ENCODE measurements around the gene TMEM170B. TPM values are rescaled to one million over a fixed set of nuclear protein-coding genes. Genes with fewer than 3 reads are reported as not detected.

TMEM170B gene
- total and polyA plus RNA-seq, 12 donors: 1.1 to 7.5 (median 4.6) TPM

DNA sequence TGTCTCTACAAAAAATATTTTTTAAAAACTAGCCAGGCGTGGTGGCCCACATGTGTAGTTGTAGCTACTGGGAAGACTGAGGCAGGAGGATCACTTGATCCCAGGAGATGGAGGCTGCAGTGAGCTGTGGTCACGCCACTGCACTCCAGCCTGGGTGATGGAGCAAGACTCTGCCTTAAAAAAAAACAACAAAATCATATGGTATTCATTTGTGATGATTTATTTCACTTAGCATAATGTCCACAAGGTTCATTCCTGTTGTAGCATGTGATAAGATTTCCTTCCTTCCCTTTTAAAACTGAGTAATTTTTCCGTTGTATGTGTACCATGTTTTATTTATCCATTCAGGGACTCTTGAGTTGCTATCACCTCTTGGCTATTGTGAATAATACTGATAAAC lies 26.2 kb downstream of the TMEM170B start:
- no peaks in the 10 kb centered on the region for H3K27me3 ChIP-seq
- WGBS, 4 donors: 71 to 82% (median 76%) methylated on average over 3 of the region's 3 CpGs
- TF ChIP-seq CTCF (IDR thresholded peaks at IDR 0.05): no peak
- no peaks in the 10 kb centered on the region for H3K9me3 ChIP-seq (replicated peaks in 1 of 3)
- no peak overlapping the region for H3K4me3 ChIP-seq
- H3K27ac ChIP-seq: no peak overlapping the region
- no peaks in the 10 kb centered on the region for H3K36me3 ChIP-seq (replicated peaks in 1 of 2)
- H3K4me1 ChIP-seq (replicated peaks in 1 of 2): peaks cover 0 to 17% of the 10 kb centered on the region in 2 donors
- DNase-seq: no peak
- intact Hi-C loops (cut with DNase I): no loop called here

DNA sequence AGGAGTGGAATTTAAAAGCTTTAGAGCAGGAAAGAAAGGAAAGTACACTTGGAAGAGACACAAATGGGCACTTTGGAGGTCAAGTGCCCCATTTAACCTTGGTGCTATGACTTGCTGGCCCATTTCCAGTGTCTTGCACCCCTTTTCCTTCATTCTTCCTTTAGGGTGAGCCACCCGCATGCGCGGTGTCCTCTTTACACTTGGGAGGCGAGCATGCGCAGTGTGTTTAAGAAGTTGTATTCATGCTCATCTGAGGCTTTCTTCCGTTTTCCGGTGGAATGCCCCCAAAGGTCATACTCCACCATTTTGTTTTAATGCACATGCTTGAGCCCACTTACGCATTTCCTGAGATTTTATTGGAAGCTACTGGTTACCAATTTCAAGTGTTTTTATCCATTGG lies 29.1 kb downstream of the TMEM170B start:
- H3K9me3 ChIP-seq (replicated peaks in 1 of 3): no peaks in the 10 kb centered on the region
- H3K36me3 ChIP-seq (replicated peaks in 1 of 2): no peaks in the 10 kb centered on the region
- no peaks in the 10 kb centered on the region for H3K27me3 ChIP-seq
- intact Hi-C loops (cut with DNase I): no loop called here
- H3K27ac ChIP-seq: no peak overlapping the region
- TF ChIP-seq CTCF (IDR thresholded peaks at IDR 0.05) (no peak), POLR2A (IDR thresholded peaks at IDR 0.05) (no peak)
- WGBS, 4 donors: 96 to 98% (median 97%) methylated on average over 8 of the region's 8 CpGs
- DNase-seq: no peak
- no peak overlapping the region for H3K4me3 ChIP-seq
- H3K4me1 ChIP-seq (replicated peaks in 1 of 2): peaks cover 0 to 17% of the 10 kb centered on the region in 2 donors

DNA sequence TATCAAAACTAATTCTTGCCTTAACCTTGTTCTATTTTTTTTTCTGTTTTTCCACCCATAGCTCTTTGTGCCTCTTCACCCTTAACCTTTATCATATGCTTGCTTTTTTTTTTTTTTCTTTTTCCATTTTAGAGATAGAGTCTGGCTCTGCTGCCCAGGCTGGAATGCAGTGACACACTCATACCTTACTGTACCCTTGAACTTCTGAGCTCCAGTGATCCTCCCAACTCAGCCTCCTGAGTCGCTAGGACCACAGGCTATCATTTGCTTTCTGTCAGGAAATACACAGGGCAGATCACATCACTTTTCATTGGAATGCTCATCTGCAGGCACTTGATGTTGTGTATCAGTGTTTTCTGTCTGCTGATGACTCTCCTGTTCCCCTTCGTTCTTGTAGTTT lies 33.5 kb downstream of the TMEM170B start:
- Histone ChIP-seq H3K4me3 (no peak overlapping the region), H3K4me1 (replicated peaks in 1 of 2) (no peaks in the 10 kb centered on the region), H3K9me3 (replicated peaks in 1 of 3) (no peaks in the 10 kb centered on the region), H3K36me3 (replicated peaks in 1 of 2) (no peaks in the 10 kb centered on the region), H3K27me3 (no peaks in the 10 kb centered on the region), H3K27ac (no peak overlapping the region)
- intact Hi-C loops (cut with DNase I): loop anchor here in 1 of 2 donors (10.0 kb wide), 1 partner anchor 76 kb away; no protein-coding TSS in a partner anchor
- DNase-seq: no peak
- TF ChIP-seq POLR2A (IDR thresholded peaks at IDR 0.05) (no peak), CTCF (IDR thresholded peaks at IDR 0.05) (no peak)
- 86 to 98% (median 93%) methylated on average over 2 of the region's 2 CpGs for WGBS, 4 donors

DNA sequence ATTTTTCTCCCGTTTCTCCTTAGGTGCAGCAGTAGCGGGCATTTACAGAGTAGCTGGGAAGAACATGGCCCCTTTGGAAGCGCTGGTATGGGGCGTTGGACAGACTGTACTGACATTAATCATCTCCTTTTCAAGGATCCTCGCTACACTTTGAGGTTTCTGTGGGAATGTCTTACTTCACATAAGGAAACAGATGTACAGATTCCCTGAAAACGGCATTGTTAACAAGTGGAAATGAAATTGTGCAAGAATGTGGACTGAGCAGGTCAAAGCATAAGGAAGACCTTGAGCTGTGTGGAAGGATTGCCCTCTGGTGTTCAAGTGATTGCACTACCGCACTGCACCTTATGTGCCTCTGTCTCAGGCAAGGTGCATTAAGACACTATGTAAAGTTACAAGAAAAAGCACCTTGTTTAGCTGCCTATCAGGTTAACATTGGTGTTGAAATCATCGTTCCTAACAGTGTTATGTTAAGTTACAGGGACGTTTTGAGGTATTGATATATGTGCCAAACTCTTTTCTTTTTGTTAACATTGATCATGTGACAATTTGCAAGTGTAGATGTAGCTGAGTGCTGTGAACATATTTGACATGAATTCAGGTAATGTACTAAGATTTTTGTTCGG lies 38.0 kb downstream of the TMEM170B start:
- no peaks in the 10 kb centered on the region for H3K4me1 ChIP-seq (replicated peaks in 1 of 2)
- no peaks in the 10 kb centered on the region for H3K36me3 ChIP-seq (replicated peaks in 1 of 2)
- peak overlapping the region in 2 of 4 donors; percentile 35 to 50 for H3K4me3 ChIP-seq
- peak overlapping the region in 1 of 5 donors; percentile 19 for H3K27ac ChIP-seq
- no peaks in the 10 kb centered on the region for H3K27me3 ChIP-seq
- no peak for TF ChIP-seq POLR2A (IDR thresholded peaks at IDR 0.05)
- peak; percentile 83 to 95 (median 91) for TF ChIP-seq CTCF (IDR thresholded peaks at IDR 0.05)
- DNase-seq: peak; percentile 51 to 86 (median 68)
- no peaks in the 10 kb centered on the region for H3K9me3 ChIP-seq (replicated peaks in 1 of 3)
- 21 to 29% (median 24%) methylated on average over 10 of the region's 10 CpGs for WGBS, 4 donors
- intact Hi-C loops (cut with DNase I): loop anchor here in 1 of 2 donors (10.0 kb wide), 1 partner anchor 81 kb away; no protein-coding TSS in a partner anchor
